Subcutaneous abdominal adipose tissue (tissue), 5 donors: Measurements from ENCODE around the gene MEIOSIN.

ENCODE experiments used
- H3K27ac ChIP-seq: one replicate; pipeline ENCODE4 v1.7.0; 2013; ENCODE audit warnings: low read depth, mild to moderate bottlenecking, inconsistent platforms, low read length, moderate library complexity
- H3K27me3 ChIP-seq, 5 donors: one replicate each; pipeline ENCODE4 v1.7.0; 2013; ENCODE audit warnings: low read length in 5 of 5, inconsistent platforms in 1 of 5; ENCODE audit not compliant: control insufficient read depth in 5 of 5, insufficient read depth in 4 of 5
- H3K36me3 ChIP-seq, 5 donors: one replicate each; pipeline ENCODE4 v1.7.0; 2013; ENCODE audit warnings: low read length in 5 of 5; ENCODE audit not compliant: control insufficient read depth in 5 of 5, insufficient read depth in 5 of 5
- H3K4me1 ChIP-seq, 5 donors: one replicate each; pipeline ENCODE4 v1.7.0; 2013; ENCODE audit warnings: low read length in 5 of 5, mild to moderate bottlenecking in 3 of 5, moderate library complexity in 1 of 5; ENCODE audit not compliant: control insufficient read depth in 5 of 5, insufficient read depth in 5 of 5
- H3K4me3 ChIP-seq, 5 donors: one replicate each; pipeline ENCODE4 v1.7.0; 2013; ENCODE audit warnings: low read length in 5 of 5, low read depth in 1 of 5
- H3K9ac ChIP-seq, 5 donors: one replicate each; pipeline ENCODE4 v1.7.0; 2013; ENCODE audit warnings: low read length in 5 of 5, mild to moderate bottlenecking in 4 of 5, moderate library complexity in 3 of 5
- H3K9me3 ChIP-seq, 5 donors: one replicate each; pipeline ENCODE4 v1.7.0; 2013; ENCODE audit warnings: low read length in 5 of 5; ENCODE audit not compliant: control insufficient read depth in 5 of 5
- donor health status: healthy.
- donor health status: healthy.
- donor health status: healthy.
- donor health status: healthy.
- donor health status: healthy.

MEIOSIN gene

GRCh38 chr19:45779231-45780145 lies 46.2 kb downstream of the MEIOSIN start:
- H3K27me3 ChIP-seq: no peaks in the 10 kb centered on the region
- H3K36me3 ChIP-seq: peaks cover 0 to 26% (median 21%) of the 10 kb centered on the region in 5 donors
- H3K9ac ChIP-seq: peak overlapping the region in 1 of 5 donors; percentile 41
- no peaks in the 10 kb centered on the region for H3K9me3 ChIP-seq
- no peak overlapping the region for H3K27ac ChIP-seq
- peaks cover 0 to 50% (median 45%) of the 10 kb centered on the region in 5 donors for H3K4me1 ChIP-seq
- H3K4me3 ChIP-seq: peak overlapping the region in 3 of 5 donors; percentile 13 to 37 (median 34)

- H3K4me3 ChIP-seq: peak overlapping the region in 1 of 5 donors; percentile 13
- H3K4me1 ChIP-seq: peaks cover 0 to 50% (median 45%) of the 10 kb centered on the region in 5 donors
- peak overlapping the region in 1 of 5 donors; percentile 41 for H3K9ac ChIP-seq
Measured at GRCh38 chr19:45780146-45780447, 46.9 kb downstream of the MEIOSIN start.

DNA sequence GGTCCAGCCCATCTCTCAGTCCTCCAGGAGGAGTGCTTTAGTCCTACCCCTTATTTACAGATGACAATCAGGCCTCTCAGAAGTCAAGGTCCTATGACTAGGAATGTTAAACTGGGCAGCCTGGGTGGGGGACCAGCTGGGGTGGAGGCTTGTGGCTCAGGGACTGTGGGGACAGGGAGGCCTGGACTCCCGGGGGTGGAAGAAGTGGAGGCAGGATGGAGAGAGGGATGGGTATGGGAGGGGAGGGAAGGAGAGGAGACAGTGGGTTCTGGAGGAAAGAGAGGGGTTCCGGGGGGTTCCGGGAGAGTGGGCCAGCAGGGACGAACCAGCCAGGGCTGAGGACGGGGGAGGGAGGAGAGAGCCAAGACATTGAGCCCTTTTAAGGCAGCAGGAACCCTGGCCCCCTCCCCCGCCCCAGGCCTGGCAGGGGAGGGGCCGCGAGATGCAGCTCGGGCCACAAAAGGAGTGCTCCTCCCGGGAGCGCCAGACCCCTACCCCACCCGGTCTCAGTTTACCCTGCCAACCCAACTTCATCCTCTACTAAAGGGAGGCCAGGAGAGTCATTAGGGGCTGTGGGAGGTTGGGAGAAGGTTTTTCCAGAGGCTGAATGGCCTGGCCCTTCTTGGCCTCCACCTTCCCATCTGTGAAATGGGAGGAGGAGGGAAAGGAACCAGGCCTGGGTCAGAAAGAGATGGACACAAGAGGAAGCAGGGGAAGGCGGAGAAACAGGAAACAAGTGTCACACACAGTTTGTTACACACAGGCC lies 47.4 kb downstream of the MEIOSIN start:
- Histone ChIP-seq H3K9ac (peak overlapping the region in 2 of 5 donors; percentile 41 to 43), H3K27me3 (no peaks in the 10 kb centered on the region), H3K4me1 (peaks cover 0 to 50% (median 45%) of the 10 kb centered on the region in 5 donors), H3K4me3 (peak overlapping the region in 3 of 5 donors; percentile 50 to 70 (median 64)), H3K27ac (no peak overlapping the region), H3K9me3 (no peaks in the 10 kb centered on the region), H3K36me3 (peaks cover 0 to 29% (median 24%) of the 10 kb centered on the region in 5 donors)

More at GRCh38 chr19:45780146-45780447, 46.9 kb downstream of the MEIOSIN start:
- Histone ChIP-seq H3K36me3 (peaks cover 0 to 24% (median 19%) of the 10 kb centered on the region in 5 donors), H3K9me3 (no peaks in the 10 kb centered on the region), H3K27me3 (no peaks in the 10 kb centered on the region), H3K27ac (no peak overlapping the region)

- Histone ChIP-seq H3K27ac (no peak overlapping the region), H3K27me3 (no peaks in the 10 kb centered on the region), H3K4me1 (peaks cover 0 to 50% (median 45%) of the 10 kb centered on the region in 5 donors), H3K9ac (peak overlapping the region in 3 of 5 donors; percentile 43 to 68 (median 47)), H3K4me3 (peak overlapping the region; percentile 50 to 70 (median 64)), H3K36me3 (peaks cover 0 to 37% (median 29%) of the 10 kb centered on the region in 5 donors), H3K9me3 (no peaks in the 10 kb centered on the region)
Measured at GRCh38 chr19:45781214-45782161, 48.2 kb downstream of the MEIOSIN start.

DNA sequence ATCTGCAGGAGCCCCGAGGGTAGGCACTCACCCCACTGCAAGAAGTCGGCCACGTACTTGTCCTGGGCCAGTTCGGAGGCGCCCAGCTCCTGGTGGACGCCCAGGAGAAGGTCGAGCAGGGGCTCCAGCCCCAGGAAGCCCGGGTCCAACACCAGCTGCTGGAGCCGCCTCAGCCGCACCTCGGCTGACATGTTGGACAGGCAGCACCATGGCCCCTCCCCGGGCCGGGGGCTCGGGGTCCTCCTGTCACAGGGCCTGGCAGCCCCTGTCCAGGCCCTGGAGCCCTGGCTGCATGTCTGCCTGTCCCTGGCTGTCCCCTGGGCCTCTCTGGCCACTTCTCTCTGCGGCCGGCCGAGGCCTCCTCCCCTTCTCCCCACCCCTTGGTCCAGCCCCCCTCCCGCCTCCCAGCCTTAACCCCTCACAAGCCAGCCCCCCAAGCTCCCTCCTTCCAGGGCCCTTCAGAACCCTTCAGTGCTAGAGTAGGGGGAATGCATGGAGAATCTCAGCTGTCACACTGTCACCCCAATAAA lies 49.0 kb downstream of the MEIOSIN start, which contains the start of gene DMPK:
TSS of gene DMPK (minus strand) at position 329 of the 530 bp plus-strand sequence. CDS start at position 191, 138 bp downstream.
- Histone ChIP-seq H3K27me3 (no peaks in the 10 kb centered on the region), H3K9ac (peak within 1 kb of the TSS in 3 of 5 donors; percentile 53 to 68 (median 61)), H3K4me3 (peak within 1 kb of the TSS; percentile 50 to 70 (median 64)), H3K4me1 (peaks cover 0 to 50% (median 45%) of the 10 kb centered on the region in 5 donors), H3K27ac (peak within 1 kb of the TSS; percentile 37), H3K9me3 (no peaks in the 10 kb centered on the region), H3K36me3 (peaks cover 0 to 37% (median 29%) of the 10 kb centered on the region in 5 donors)

DNA sequence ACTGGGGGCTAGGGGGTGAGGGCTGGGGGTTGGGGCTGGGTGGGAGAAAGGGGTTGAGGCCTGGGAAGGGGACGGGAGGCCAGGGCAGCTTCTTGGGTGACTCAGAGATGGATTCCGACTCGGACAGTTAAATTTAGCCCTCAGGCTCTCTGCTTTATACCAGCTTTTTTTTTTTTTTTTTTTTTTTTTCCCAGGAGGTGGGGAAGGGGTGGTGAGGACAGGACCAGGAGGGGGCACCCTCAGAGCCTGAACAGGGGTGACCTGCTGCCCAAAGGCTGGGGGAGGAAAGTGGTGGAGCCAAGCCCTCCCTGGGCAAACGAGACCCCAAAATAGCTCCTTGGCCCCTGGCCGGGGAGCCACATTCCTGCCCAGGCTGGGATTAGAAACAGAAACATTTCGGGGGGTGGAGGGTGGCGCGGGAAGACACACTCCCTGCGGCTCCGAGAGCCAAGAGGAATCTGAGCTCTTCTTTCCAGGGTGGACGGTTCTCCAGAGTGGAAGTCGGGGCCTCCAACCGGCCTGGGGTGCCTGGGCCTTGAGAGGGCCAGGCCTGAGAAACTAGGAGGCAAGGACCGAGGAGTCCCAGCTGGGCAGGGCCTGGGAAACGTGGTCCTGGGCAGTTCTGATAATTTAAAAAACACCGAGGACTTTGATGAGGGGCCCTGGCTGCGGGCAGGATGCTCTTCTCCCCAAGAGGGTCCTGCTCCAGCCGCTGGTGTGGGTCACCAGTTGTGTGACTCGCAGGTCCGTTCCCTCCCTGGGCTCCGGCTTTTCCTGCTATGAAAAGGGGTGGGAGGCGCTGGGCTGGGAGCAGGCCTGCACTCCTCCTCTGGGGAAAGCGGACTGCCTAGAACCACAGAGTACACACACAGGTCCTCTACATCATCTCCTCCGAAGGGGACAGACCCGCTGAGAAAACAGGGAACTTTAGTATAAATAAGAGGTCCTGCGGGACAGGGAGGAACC lies 49.9 kb downstream of the MEIOSIN start:
- Histone ChIP-seq H3K9me3 (no peaks in the 10 kb centered on the region), H3K27ac (peak overlapping the region; percentile 37), H3K9ac (peak overlapping the region in 3 of 5 donors; percentile 28 to 61 (median 48)), H3K4me1 (peaks cover under 1 to 52% (median 45%) of the 10 kb centered on the region in 5 donors), H3K27me3 (no peaks in the 10 kb centered on the region), H3K4me3 (peak overlapping the region in 3 of 5 donors; percentile 6 to 57 (median 28)), H3K36me3 (peaks cover 0 to 33% (median 23%) of the 10 kb centered on the region in 5 donors)

GRCh38 chr19:45784096-45784495 lies 50.9 kb downstream of the MEIOSIN start:
- Histone ChIP-seq H3K9ac (no peak overlapping the region), H3K4me3 (no peak overlapping the region), H3K4me1 (peaks cover 3 to 57% (median 51%) of the 10 kb centered on the region in 5 donors), H3K9me3 (no peaks in the 10 kb centered on the region), H3K36me3 (peaks cover 0 to 36% (median 32%) of the 10 kb centered on the region in 5 donors), H3K27ac (no peak overlapping the region), H3K27me3 (no peaks in the 10 kb centered on the region)

- peaks cover 0 to 42% (median 37%) of the 10 kb centered on the region in 5 donors for H3K36me3 ChIP-seq
- no peak overlapping the region for H3K4me3 ChIP-seq
- H3K27ac ChIP-seq: no peak overlapping the region
Measured at GRCh38 chr19:45785097-45785496, 51.9 kb downstream of the MEIOSIN start.

More at GRCh38 chr19:45785097-45785496, 51.9 kb downstream of the MEIOSIN start:
- no peaks in the 10 kb centered on the region for H3K27me3 ChIP-seq
- H3K9me3 ChIP-seq: no peaks in the 10 kb centered on the region
- peaks cover 3 to 47% (median 45%) of the 10 kb centered on the region in 5 donors for H3K4me1 ChIP-seq
- H3K9ac ChIP-seq: no peak overlapping the region
